Osteoblast (primary cell): Measurements from ENCODE around the gene TNFRSF4. TPM values are rescaled to one million over a fixed set of nuclear protein-coding genes. Genes with fewer than 3 reads are reported as not detected.

ENCODE experiments used
- DNase-seq: peaks from one replicate; pipeline ENCODE4 v3.0.0; 2011; ENCODE audit warnings: low spot score, mixed read lengths; ENCODE audit not compliant: insufficient read length; ENCODE audit errors: missing footprints
- H2AFZ ChIP-seq: 2 replicates; pipeline ENCODE4 v1.6.0; 2011; ENCODE audit warnings: mild to moderate bottlenecking, low read length
- H3K27ac ChIP-seq: 2 replicates; pipeline ENCODE4 v1.5.1; 2011; ENCODE audit warnings: mild to moderate bottlenecking, low read depth, low read length, moderate library complexity
- H3K27me3 ChIP-seq: 2 replicates; pipeline ENCODE4 v1.6.0; 2012; ENCODE audit warnings: mild to moderate bottlenecking, control low read depth, inconsistent platforms, low read length, moderate library complexity; ENCODE audit not compliant: insufficient read depth
- H3K36me3 ChIP-seq: 2 replicates; pipeline ENCODE4 v1.5.1; 2011; ENCODE audit warnings: mild to moderate bottlenecking, low read length, control low read depth, moderate library complexity; ENCODE audit not compliant: insufficient read depth
- H3K4me1 ChIP-seq: 2 replicates; pipeline ENCODE4 v1.5.1; 2011; ENCODE audit warnings: mild to moderate bottlenecking, low read length, control low read depth, moderate library complexity; ENCODE audit not compliant: insufficient read depth
- H3K4me2 ChIP-seq: 2 replicates; pipeline ENCODE4 v1.6.0; 2011; ENCODE audit warnings: mild to moderate bottlenecking, low read length; ENCODE audit not compliant: insufficient read depth
- H3K4me3 ChIP-seq: fragments of 200-600 bp; sonication (generic); 3 replicates; pipeline ENCODE4 v1.5.1; 2012; ENCODE audit warnings: mild to moderate bottlenecking, low read length, inconsistent platforms; ENCODE audit not compliant: insufficient read depth
- H3K79me2 ChIP-seq: 2 replicates; pipeline ENCODE4 v1.6.0; 2012; ENCODE audit warnings: mild to moderate bottlenecking, low read length, control low read depth, inconsistent platforms; ENCODE audit not compliant: insufficient read depth
- H3K9me3 ChIP-seq: 2 replicates; pipeline ENCODE4 v1.5.1; 2011; ENCODE audit warnings: low read depth, low read length, control low read depth
- H4K20me1 ChIP-seq: 2 replicates; pipeline ENCODE4 v1.6.0; 2012; ENCODE audit warnings: mild to moderate bottlenecking, low read length, control low read depth; ENCODE audit not compliant: insufficient read depth
- total RNA-seq: library from RNA; depleted of rRNA; stranded (reverse); fragments of >200 nt; gene quantifications from 2 replicates; pipeline ENCODE4 v1.2.3, GENCODE V29; 2012
- TF ChIP-seq, protein P1 (sequence below): IDR thresholded peaks from 2 replicates; pipeline ENCODE4 v1.5.1; 2011; ENCODE audit warnings: mild to moderate bottlenecking, low read depth, low read length, moderate library complexity; ENCODE audit errors: extremely low read depth

Gene TNFRSF4
- total RNA-seq, 1 donor, result under 0.01 TPM

DNA sequence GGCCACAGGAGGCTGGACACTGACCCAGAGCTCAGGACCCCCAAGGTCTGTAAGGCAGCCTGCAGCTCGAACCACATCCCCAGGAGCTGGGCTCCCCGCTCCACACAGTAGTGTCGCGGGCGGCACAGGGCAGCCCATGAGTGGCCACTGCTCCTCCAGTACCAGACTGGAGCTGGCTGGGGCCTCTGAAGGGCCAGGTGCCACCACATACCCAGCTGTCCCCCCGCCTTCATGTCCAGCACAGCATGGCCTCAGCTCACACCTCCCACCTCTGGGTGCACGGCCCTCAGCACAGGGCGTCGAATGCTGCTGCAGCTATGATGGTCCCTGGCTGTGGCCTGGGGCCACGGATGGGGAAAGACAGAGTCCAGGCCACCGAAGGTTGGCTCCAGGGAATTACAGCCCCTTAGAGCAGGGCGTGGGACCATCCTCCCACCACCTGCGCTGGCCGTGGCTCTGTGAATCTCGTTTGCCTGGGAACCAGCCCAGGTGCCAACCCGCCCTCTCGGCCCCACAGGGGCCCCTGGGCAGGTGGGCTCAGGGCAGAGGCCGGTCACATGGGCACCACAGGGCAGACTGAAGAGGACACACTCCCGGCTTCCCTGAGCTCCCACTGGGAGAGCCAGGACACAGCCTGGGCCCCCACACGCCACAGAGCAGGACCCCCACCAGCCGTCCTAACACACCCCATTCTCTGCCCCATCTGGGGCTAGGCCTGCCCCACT is 2.1 kb upstream of the TNFRSF4 start:
- H3K4me3 ChIP-seq, result no peak overlapping the region
- H3K79me2 ChIP-seq, result no peaks in the 10 kb centered on the region
- peak; percentile 90 for DNase-seq
- H3K27ac ChIP-seq, result no peak overlapping the region
- no peaks in the 10 kb centered on the region for H3K9me3 ChIP-seq
- H2AFZ ChIP-seq, result no peak overlapping the region
- H3K4me1 ChIP-seq, result no peaks in the 10 kb centered on the region
- peaks cover 11% of the 10 kb centered on the region for H3K36me3 ChIP-seq
- H3K4me2 ChIP-seq, result no peak overlapping the region
- TF ChIP-seq, protein P1, sequence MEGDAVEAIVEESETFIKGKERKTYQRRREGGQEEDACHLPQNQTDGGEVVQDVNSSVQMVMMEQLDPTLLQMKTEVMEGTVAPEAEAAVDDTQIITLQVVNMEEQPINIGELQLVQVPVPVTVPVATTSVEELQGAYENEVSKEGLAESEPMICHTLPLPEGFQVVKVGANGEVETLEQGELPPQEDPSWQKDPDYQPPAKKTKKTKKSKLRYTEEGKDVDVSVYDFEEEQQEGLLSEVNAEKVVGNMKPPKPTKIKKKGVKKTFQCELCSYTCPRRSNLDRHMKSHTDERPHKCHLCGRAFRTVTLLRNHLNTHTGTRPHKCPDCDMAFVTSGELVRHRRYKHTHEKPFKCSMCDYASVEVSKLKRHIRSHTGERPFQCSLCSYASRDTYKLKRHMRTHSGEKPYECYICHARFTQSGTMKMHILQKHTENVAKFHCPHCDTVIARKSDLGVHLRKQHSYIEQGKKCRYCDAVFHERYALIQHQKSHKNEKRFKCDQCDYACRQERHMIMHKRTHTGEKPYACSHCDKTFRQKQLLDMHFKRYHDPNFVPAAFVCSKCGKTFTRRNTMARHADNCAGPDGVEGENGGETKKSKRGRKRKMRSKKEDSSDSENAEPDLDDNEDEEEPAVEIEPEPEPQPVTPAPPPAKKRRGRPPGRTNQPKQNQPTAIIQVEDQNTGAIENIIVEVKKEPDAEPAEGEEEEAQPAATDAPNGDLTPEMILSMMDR, result no peak
- peaks cover 8% of the 10 kb centered on the region for H4K20me1 ChIP-seq
- H3K27me3 ChIP-seq, result no peaks in the 10 kb centered on the region

GRCh38 chr1:1215080-1215676 is 1.2 kb upstream of the TNFRSF4 start:
- Histone ChIP-seq H3K27me3 (no peaks in the 10 kb centered on the region), H4K20me1 (peaks cover 8% of the 10 kb centered on the region), H3K4me2 (no peak overlapping the region), H3K36me3 (peaks cover 11% of the 10 kb centered on the region), H2AFZ (no peak overlapping the region), H3K4me3 (no peak overlapping the region), H3K4me1 (no peaks in the 10 kb centered on the region), H3K27ac (no peak overlapping the region), H3K9me3 (no peaks in the 10 kb centered on the region), H3K79me2 (no peaks in the 10 kb centered on the region)
- TF ChIP-seq, protein P1, result no peak
- DNase-seq, result peak; percentile 91

GRCh38 chr1:1212780-1213344 is 1.1 kb downstream of the TNFRSF4 start:
- Histone ChIP-seq H3K27ac (no peak overlapping the region), H3K79me2 (no peaks in the 10 kb centered on the region), H4K20me1 (no peaks in the 10 kb centered on the region), H3K36me3 (peaks cover 5% of the 10 kb centered on the region), H3K4me1 (peaks cover 10% of the 10 kb centered on the region), H3K27me3 (no peaks in the 10 kb centered on the region), H3K4me2 (no peak overlapping the region), H3K4me3 (no peak overlapping the region), H2AFZ (no peak overlapping the region), H3K9me3 (no peaks in the 10 kb centered on the region)
- TF ChIP-seq, protein P1, result no peak
- DNase-seq, result peak; percentile 95
